GM21737 (cell line): ENCODE measurements around the gene TF.

Source experiments
- ATAC-seq: cut with Tn5 transposase; IDR thresholded peaks from one replicate; pipeline ENCODE4 v1.9.1; 2021; ENCODE audit warnings: mild to moderate bottlenecking, moderate library complexity; ENCODE audit not compliant: unreplicated experiment

Gene TF

DNA sequence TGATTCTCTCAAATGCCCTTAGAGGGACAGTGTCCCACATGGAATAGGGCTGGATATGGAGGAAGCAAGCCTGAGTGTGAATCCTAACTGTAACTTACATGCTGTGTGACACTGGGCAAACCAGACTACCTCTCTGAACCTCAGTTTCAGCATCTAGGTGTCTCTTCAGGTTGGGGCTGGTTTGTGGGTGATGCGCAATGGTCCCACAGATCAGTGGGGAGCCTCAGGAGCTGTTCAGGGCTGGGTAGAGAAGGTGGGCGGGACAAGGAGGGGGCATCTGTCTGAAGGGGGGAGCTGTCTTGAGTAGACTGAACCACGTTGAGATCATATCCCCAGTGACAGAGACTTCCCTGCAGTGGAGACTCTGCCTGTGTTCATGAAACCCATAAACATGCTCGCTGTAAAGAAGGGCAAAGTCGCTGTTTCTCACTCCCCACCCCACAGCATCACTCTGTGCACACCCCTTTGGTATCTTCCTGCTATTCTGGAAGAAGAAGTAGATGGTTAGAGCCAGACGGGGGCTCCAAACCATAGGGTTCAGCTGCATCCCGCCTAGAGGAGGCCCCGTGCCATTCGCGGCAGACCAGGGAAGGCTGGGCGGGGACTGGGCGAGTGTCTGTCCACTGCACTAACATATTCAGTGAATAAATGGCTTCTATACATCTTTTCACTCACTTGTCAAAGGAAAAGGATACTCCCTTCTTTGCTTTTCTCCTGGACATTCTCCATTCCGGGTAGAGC lies 87.9 kb downstream of the TF start:
- no peak for ATAC-seq

DNA sequence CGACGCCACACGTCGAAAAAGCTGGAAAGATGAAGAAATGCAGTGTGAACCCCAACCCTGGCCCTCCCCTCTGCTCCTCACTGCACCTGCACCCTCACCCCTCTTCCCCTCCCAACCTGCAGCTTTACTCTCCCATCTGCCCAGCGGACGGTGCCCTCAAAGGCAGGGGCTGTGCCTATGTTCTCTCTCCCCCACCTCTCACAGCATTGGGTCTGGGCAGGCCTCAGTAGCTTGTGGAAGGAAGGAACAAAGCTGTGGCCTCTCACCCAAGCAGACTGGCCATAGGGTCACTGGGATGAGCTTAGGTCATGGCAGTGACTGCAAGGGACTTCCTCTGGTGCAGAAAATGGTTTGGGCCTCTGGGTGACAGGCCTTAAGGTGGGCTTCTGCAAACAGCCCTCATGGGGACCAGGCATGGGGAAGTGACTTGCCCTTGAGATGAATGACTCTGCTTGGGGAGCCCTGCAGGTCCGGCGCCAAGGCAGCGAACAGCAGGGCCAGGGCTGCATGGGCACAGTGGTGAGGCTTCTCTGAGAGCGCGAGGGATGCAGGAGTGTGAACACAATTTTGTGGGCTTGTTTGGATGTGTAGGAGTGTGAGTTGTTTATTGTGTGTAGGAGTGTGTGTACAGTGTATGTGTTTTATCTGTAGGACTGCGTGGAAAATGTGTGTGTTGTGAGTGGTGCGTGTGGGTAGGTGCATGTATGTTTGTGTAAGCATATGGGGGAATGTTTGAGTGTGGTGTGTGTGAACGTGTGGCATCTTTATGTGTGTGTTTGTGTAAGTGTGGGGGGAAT lies 88.6 kb downstream of the TF start:
- no peak for ATAC-seq

DNA sequence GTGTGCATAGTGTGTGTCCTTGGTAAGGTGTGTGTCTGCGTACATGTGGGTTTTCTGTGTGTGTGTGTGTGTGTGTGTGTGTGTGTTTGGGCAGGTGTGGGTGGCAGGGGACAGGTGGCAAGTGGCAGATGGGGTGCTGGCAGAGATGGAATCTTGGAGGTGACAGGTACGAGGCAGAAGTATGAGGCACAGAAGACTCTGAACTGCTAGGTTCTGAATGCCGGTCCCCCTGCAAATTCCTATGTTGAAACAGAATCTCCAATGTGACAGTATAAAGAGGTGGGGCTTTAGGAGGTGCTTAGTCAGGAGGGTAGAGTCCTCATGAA lies 89.2 kb downstream of the TF start:
- no peak for ATAC-seq

DNA sequence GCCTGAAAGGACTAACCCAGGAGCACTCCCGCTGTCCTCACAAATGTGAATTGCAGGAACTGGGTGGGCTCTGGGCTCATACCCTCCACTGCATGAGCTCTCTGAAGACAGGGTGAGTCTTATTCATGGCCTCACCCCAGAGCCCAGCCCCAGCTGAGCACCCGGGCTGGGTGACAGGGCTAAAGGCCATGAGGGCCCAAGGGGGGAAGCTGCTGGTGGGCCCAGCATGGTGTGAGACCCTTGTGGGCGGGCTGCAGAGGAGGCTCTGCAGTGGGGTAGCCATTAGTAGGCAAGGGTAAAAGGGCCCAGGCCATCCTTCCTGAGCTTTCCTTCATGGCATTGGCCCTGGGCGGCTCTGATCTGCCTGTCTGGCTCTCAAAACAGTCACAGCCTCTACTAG lies 89.8 kb downstream of the TF start:
- no peak for ATAC-seq

DNA sequence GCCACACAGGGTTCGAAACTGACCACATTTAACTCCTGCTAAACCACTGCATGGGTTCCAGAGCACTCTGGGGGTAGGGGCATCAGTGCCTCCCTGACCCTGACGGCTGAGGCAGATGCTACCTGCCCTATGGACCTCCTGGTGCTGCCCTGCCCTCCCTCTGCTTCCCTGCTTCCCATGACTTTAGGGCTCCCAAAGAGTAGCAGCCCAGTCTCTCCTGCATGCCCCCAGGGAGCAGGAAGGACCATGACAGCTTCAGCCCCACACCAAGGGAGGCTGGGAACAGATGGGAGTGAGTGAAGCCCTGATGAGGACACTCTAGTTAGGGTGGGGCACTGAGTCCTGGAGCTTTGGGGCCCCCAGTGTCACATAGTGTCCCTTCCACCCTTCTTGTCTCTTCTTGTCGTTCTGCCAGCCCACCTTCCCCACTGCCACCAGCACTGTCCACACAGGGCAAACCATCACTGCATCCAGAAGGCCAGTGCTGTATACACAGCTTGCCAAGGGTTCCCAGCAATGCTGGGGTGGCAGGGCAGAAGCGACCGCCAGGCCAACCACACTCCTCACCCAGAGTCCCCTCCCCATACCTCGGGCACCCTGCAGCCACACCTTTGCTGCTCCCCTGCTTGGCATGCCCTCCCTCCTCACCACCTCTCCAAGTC lies 90.4 kb downstream of the TF start:
- no peak for ATAC-seq

DNA sequence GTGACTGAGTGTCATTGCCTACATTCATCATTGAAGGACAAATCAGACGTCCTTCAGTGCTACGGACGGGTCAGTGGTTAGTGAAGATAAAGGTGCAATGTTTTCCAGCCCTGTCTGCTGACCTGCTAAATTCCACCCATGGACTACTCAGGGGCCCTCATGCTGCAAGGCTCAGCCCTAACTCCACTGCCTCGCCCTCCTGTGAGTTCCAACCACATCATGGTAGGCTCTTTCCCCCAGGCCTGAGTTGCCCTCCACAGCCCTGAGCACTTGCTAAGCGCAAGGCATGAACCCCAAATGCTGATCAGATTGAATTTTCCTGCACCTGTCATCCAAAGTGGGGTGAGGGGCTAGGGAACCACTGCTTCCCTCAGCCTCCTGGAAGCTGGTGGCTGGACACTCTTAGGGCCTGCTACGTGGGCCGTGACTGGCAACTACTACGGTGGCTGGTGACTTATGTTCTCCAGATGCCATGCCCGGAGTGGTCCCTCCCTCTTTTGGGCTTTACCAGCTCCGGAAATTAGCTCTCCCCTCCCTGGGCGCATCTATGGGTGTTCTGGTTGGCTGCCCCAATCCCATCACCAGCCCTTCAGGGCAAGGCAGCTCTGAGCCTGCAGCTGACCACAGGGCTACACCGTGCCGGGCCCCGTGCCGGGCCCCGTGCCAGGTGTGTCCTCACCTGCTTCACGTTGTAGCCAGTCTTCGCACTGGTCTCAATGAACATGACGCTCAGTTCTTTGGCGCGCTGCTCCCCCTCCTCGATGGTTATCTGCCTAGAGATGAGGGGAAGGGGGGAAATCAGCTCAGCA lies 91.5 kb downstream of the TF start:
- no peak for ATAC-seq

DNA sequence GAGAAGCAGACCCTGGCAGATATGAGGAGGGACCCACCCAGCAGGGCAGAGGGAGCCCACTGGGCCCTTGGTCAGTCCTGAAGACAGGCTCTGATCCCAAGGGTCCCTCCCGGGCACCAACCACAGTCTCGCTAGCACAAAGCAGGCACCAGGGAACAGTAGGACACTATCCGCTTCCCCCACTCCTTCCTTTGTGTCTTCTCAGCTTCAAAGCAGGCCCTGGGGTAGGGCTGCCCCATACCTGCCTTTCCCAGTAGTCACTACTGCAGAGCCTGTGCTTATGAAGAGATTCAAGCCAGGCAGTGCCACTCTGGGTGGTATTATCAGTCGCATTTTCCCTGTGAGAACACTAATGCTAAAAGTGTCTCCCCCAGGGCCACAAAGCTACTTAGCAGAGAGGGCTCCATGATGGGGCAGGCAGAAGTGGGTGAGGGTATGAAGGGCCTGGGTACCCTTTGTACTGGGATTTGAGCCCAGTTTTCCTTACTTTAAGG lies 92.2 kb downstream of the TF start:
- no peak for ATAC-seq

DNA sequence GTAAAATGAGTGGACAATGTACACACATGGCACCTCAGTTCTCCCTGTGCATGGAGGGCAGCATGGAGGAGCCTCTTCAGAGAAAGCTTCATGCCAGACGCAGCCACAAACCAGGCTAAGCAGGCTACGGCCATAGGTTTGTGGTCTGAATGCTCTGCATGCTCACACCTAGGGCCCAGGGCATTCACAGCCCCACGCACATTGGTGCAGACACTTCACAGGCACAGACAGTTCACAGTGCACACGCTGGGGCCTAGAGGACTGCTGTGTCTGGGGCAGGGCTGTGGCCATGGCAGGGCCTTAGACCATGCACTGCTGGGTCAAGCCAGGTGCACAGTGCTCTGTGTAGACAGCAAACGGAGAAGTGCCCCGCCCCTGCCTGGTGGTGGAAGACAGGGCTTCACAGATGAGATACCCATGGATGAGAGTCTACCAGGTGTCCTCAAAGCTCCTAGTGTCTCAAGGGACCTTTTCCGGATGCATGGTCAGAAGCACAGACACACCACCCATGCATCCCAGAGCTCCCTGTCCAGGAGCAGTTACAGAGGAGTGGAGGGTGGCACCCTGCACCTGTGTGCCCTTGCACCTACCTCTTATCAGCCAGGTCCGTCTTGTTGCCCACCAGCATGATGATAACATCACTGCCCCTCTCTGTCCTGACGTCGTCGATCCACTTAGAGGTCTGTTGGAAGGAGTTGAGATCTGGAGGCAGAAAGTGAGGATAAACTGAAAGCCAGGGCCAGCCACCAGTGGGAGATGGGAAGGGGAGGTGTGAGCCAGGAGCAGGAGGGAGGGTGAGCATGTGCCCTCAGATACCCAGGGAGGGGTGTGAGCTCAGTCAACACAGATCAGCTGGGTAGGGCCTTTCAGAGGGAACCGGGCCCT lies 93.0 kb downstream of the TF start:
- no peak for ATAC-seq

DNA sequence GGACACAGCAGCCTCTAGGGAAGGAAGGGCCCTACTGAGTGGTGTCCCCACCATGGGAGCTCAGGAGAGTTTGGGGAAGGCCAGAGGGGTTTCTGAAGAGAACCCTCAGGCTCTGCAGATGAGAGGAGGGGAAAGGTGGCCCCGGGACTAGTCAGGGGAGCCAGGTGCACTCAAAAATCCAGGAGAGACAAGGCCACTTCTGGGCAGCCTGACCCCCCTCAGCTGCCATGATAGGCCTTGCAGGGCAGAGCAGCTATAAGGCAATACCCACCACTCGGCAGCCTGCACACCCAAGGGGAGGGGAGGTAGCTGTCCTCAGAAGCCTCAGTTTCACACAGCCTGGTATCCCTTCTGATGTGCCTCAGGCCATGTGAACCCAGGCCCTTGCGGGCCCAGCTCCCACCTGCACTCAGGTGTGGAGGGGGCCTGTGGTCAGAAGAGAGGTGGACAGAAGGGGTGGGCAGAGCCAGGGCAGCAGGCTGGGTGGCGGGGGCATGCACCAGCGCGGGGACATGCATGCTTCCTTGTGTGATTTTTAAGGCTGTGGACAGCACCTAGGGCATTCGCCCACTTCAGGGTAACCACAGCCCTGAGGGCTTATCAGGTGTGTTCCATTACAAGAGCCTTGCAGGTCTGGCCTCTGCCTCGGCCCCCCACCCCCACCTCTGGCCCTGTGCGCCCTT lies 94.0 kb downstream of the TF start:
- ATAC-seq: no peak

DNA sequence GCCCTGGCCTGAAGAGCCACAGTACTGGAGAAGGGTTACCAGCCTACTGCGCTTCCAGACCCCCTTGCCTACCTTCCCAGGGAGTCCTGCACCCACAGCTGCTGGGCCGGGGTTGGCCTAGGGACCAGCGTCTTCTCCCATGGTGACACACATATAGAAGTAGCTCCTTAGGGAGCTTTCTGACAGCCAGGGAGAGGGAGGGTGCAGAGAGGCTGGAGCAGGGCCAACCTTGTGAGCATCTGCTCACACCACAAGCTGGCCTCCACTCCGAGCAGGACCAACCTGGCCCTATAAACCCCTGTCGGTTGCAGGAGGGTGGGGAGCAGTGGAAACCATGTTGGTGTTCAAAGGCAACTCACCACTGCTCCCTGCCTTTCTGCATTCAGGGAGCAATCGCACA lies 94.6 kb downstream of the TF start:
- no peak for ATAC-seq

DNA sequence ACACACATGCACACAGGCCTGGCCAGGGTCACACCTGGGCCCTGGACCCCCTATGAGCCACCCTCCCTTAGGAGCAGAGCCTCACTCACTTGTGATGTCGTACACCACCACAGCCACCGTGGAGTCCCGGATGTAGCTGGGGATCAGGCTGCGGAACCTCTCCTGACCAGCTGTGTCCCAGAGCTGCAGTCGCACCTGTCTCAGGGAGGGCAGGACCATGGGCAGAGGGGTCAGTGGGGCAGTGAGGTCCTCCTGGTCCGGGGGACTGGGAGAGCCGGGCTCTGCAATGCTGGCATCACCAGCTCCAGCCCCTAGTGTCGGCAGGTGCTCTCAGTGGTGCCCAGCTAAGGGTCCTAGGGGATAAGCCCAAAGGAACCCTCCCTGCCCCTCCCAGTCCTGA lies 95.0 kb downstream of the TF start:
- no peak for ATAC-seq

DNA sequence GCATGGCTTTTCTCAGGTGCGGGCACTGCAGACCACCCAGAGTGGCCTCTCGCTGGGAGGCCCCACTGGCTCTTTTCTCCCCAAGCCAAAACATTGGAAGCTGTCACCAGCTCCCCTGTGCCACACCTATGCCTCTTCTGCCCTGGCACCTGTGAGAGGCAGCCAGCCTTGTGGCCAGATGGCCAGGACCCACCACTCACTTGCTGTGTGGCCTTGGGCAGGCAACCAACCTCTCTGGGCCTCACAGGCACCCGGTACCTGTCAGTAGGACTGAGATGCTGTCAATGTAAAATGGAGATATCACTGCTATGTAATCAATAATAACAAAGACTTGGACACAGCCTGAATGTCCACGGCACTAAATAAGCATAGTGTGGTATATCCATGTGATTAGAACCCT lies 96.0 kb downstream of the TF start:
- no peak for ATAC-seq

DNA sequence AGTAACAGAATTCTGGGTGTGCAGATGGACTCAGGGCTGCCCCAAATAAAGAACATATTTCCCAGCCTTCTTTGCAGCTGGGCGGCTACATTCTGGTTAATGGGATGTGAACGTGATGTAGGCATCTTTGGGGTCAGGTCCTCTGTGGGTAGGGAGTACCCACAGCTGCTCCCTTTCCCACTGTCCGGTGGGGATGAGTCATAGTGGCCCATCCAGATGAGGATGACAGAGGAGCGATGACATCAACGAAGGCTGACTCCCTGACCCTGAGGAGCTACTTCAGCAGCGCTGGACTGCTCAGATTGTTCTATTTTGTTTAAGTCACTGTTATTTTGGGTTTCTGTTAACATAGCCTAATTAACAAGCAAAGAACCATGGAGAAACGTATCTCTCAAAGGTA lies 97.4 kb downstream of the TF start:
- ATAC-seq: no peak

DNA sequence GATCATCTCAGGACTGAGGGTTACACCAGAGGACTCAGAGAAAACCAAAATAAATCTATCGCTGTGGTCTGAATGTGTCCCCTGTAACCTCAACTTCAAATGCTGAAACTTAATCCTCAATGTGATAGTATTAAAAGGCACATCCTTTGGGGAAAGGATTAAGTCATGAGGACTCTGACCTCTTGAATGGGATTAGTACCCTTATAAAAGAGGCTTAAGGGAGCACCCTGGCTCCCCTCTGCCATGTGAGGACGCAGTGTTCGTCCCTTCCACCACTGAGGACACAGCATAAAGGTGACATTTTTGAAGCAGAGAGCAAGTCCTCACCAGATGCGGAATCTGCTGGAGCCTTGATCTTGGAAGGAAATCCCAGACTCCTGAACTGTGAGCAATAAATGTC lies 98.9 kb downstream of the TF start:
- ATAC-seq: no peak
